ENCODE data around the gene TATDN3. TPM values are rescaled to one million over a fixed set of nuclear protein-coding genes. Genes with fewer than 3 reads are reported as not detected.

The TATDN3 gene
- total RNA-seq, 1 experiment from 2014 or later: 16.3 TPM

DNA sequence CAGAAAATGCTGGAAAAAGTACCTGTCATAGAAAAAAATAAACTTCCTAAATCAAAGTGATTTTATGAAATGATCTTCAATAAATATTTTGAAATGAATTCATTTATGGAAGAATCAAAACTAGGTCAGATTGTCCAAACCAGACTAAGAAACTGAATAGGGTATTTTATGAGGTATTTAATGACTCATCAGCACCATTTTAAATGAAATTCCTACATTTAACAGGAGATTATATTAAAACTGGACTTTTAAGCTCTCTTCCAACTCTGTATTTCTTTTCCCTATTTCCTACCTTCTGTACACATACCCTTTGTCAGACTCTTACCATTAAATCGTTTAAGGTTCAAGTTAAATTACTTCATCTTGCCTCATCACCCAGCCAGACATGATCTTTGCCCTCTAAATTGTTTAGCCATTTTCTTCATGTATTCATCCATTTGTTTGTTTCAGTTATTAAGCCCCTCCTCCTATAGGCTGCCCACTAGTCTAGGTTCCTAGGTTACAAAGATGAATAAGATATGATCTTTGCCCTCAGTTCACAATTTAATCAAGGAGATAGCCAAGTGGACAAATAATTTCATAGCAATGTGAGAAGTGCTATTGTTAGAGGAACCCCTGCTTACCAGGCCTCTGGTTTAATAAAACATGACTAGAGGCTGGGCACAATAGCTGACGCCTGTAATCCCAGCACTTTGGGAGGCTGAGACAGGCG, 25.0 kb downstream of the TATDN3 start:
- Histone ChIP-seq H3K36me3 (ENCODE audit: control insufficient read depth in 1 of 2, insufficient read depth in 2 of 2, low read length in 2 of 2) (no peaks in the 10 kb centered on the region; a peak in 1 of 4 replicates), H4K20me1 (ENCODE audit: insufficient read depth) (no peaks in the 10 kb centered on the region), H3K9me2 (ENCODE audit: insufficient read depth) (no peaks in the 10 kb centered on the region), H3K9ac (ENCODE audit: low read length) (no peak overlapping the region), H3K9me3 (ENCODE audit: control insufficient read depth in 1 of 2, insufficient read depth in 1 of 2, low read depth in 1 of 2, low read length in 2 of 2) (no peaks in the 10 kb centered on the region), H3K4me3 (replicated peaks in 1 of 2; ENCODE audit: low read depth in 1 of 2, low read length in 2 of 2) (no peak overlapping the region), H3K4me1 (ENCODE audit: control insufficient read depth in 1 of 2, insufficient read depth in 2 of 2, low read length in 2 of 2) (no peaks in the 10 kb centered on the region; a peak in 1 of 4 replicates), H3K4me2 (ENCODE audit: low read length) (no peak overlapping the region), H3K79me2 (ENCODE audit: insufficient read depth, low read length) (no peaks in the 10 kb centered on the region), H3K27me3 (ENCODE audit: insufficient read depth, low read length) (no peaks in the 10 kb centered on the region), H2AFZ (ENCODE audit: low read depth, low read length, poor library complexity, severe bottlenecking) (no peak overlapping the region), H3K27ac (ENCODE audit: low read depth, low read length) (no peak overlapping the region)
- ChIA-PET POLR2A (no interaction called here), RAD21 (ENCODE audit: low non-redundant PET in 1 of 2, low total read pairs in 2 of 2, uncharacterized antibody in 2 of 2, unreplicated experiment in 2 of 2) (no interaction called here), CTCF (no interaction called here)
- DNase-seq (ENCODE audit: low read depth, low spot score) (no peak), ATAC-seq (no peak)
- no TSS peak for BruUV-seq (replicated peaks)
- TF ChIP-seq POLR2AphosphoS5 (IDR thresholded peaks at IDR 0.05; ENCODE audit: low read depth, low read length): no peak
- intact Hi-C loops (cut with micrococcal nuclease): no loop called here

DNA sequence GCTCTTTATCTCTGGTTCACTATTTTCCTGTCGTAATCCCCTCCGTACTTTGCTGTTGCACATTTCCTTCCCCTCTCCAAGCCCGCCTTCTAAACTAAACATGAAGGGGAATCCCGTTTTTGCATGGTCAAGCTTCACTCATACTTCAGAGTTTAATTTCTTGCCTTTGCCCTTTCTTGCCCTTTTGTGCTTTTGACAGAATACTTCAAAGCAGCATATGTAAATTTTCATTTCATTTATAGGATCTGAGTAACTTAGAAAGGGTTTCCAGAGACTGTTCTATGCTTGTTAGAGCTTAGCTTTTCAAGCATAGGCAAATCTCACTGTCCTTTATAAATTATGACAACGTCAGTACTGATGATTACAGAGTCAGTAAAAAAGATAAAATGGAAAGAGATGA, 28.0 kb downstream of the TATDN3 start:
- H3K27ac ChIP-seq (ENCODE audit: low read depth, low read length): no peak overlapping the region
- H3K9ac ChIP-seq (ENCODE audit: low read length): no peak overlapping the region
- BruUV-seq (replicated peaks): no TSS peak
- ChIA-PET POLR2A (no interaction called here), CTCF (no interaction called here), RAD21 (ENCODE audit: low non-redundant PET in 1 of 2, low total read pairs in 2 of 2, uncharacterized antibody in 2 of 2, unreplicated experiment in 2 of 2) (no interaction called here)
- no peaks in the 10 kb centered on the region for H3K36me3 ChIP-seq (ENCODE audit: control insufficient read depth in 1 of 2, insufficient read depth in 2 of 2, low read length in 2 of 2)
- H3K79me2 ChIP-seq (ENCODE audit: insufficient read depth, low read length): no peaks in the 10 kb centered on the region
- intact Hi-C loops (cut with micrococcal nuclease): no loop called here
- H3K9me3 ChIP-seq (ENCODE audit: control insufficient read depth in 1 of 2, insufficient read depth in 1 of 2, low read depth in 1 of 2, low read length in 2 of 2): no peaks in the 10 kb centered on the region; a peak in 1 of 4 replicates
- no peaks in the 10 kb centered on the region for H4K20me1 ChIP-seq (ENCODE audit: insufficient read depth)
- no peaks in the 10 kb centered on the region for H3K27me3 ChIP-seq (ENCODE audit: insufficient read depth, low read length)
- H2AFZ ChIP-seq (ENCODE audit: low read depth, low read length, poor library complexity, severe bottlenecking): no peak overlapping the region
- DNase-seq (ENCODE audit: low read depth, low spot score): no peak
- no peak for ATAC-seq
- no peaks in the 10 kb centered on the region; a peak in 1 of 4 replicates for H3K4me1 ChIP-seq (ENCODE audit: control insufficient read depth in 1 of 2, insufficient read depth in 2 of 2, low read length in 2 of 2)
- no peaks in the 10 kb centered on the region for H3K9me2 ChIP-seq (ENCODE audit: insufficient read depth)
- H3K4me2 ChIP-seq (ENCODE audit: low read length): no peak overlapping the region
- H3K4me3 ChIP-seq (replicated peaks in 1 of 2; ENCODE audit: low read depth in 1 of 2, low read length in 2 of 2): no peak overlapping the region
- TF ChIP-seq, protein P1, sequence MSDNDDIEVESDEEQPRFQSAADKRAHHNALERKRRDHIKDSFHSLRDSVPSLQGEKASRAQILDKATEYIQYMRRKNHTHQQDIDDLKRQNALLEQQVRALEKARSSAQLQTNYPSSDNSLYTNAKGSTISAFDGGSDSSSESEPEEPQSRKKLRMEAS (IDR thresholded peaks at IDR 0.05): no peak
- TF ChIP-seq CEBPB (IDR thresholded peaks at IDR 0.05; ENCODE audit: low read depth) (no peak), ZFX (IDR thresholded peaks at IDR 0.05) (no peak), TCF7L2 (IDR thresholded peaks at IDR 0.05; ENCODE audit: borderline replicate concordance, extremely low read depth, insufficient read depth, insufficient read length) (no peak), YY1 (IDR thresholded peaks at IDR 0.05; ENCODE audit: extremely low read depth, insufficient replicate concordance, low read depth, low read length) (no peak), CBX3 (IDR thresholded peaks at IDR 0.05; ENCODE audit: low read depth) (no peak), SP1 (IDR thresholded peaks at IDR 0.05; ENCODE audit: low read depth) (no peak), POLR2AphosphoS5 (IDR thresholded peaks at IDR 0.05; ENCODE audit: low read depth, low read length) (no peak), EGR1 (IDR thresholded peaks at IDR 0.05; ENCODE audit: low read depth) (no peak), ZNF274 (IDR thresholded peaks at IDR 0.05; ENCODE audit: low read depth, low read length) (no peak), EZH2 (IDR thresholded peaks at IDR 0.05) (no peak), JUND (IDR thresholded peaks at IDR 0.05) (no peak)
- TF ChIP-seq, protein P2, sequence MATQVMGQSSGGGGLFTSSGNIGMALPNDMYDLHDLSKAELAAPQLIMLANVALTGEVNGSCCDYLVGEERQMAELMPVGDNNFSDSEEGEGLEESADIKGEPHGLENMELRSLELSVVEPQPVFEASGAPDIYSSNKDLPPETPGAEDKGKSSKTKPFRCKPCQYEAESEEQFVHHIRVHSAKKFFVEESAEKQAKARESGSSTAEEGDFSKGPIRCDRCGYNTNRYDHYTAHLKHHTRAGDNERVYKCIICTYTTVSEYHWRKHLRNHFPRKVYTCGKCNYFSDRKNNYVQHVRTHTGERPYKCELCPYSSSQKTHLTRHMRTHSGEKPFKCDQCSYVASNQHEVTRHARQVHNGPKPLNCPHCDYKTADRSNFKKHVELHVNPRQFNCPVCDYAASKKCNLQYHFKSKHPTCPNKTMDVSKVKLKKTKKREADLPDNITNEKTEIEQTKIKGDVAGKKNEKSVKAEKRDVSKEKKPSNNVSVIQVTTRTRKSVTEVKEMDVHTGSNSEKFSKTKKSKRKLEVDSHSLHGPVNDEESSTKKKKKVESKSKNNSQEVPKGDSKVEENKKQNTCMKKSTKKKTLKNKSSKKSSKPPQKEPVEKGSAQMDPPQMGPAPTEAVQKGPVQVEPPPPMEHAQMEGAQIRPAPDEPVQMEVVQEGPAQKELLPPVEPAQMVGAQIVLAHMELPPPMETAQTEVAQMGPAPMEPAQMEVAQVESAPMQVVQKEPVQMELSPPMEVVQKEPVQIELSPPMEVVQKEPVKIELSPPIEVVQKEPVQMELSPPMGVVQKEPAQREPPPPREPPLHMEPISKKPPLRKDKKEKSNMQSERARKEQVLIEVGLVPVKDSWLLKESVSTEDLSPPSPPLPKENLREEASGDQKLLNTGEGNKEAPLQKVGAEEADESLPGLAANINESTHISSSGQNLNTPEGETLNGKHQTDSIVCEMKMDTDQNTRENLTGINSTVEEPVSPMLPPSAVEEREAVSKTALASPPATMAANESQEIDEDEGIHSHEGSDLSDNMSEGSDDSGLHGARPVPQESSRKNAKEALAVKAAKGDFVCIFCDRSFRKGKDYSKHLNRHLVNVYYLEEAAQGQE (IDR thresholded peaks at IDR 0.05; ENCODE audit: low read depth): no peak
- TF ChIP-seq, protein P3, sequence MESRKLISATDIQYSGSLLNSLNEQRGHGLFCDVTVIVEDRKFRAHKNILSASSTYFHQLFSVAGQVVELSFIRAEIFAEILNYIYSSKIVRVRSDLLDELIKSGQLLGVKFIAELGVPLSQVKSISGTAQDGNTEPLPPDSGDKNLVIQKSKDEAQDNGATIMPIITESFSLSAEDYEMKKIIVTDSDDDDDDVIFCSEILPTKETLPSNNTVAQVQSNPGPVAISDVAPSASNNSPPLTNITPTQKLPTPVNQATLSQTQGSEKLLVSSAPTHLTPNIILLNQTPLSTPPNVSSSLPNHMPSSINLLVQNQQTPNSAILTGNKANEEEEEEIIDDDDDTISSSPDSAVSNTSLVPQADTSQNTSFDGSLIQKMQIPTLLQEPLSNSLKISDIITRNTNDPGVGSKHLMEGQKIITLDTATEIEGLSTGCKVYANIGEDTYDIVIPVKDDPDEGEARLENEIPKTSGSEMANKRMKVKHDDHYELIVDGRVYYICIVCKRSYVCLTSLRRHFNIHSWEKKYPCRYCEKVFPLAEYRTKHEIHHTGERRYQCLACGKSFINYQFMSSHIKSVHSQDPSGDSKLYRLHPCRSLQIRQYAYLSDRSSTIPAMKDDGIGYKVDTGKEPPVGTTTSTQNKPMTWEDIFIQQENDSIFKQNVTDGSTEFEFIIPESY (IDR thresholded peaks at IDR 0.05; ENCODE audit: extremely low read depth, insufficient replicate concordance, low read length): no peak
- TF ChIP-seq, protein P4, sequence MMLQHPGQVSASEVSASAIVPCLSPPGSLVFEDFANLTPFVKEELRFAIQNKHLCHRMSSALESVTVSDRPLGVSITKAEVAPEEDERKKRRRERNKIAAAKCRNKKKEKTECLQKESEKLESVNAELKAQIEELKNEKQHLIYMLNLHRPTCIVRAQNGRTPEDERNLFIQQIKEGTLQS (IDR thresholded peaks at IDR 0.05): no peak
